ENCODE measurements around the gene CFAP46.
"Not testable (repeated sequence)": the region's sequence is repeated elsewhere in the genome, so short reads cannot be mapped to it uniquely, and the experiment has no call there.

The CFAP46 gene

GRCh38 chr10:132965411-132966057, 23.2 kb upstream of the CFAP46 start:
- TF ChIP-seq CTCF (IDR thresholded peaks at IDR 0.05; ENCODE audit: insufficient read depth, missing control alignments), result no peak
- no peak for FAIRE-seq
- no peak for DNase-seq (ENCODE audit: insufficient read length, low spot score)

GRCh38 chr10:132964707-132965410, 22.5 kb upstream of the CFAP46 start:
- FAIRE-seq; DNase-seq (ENCODE audit: insufficient read length, low spot score): not testable (repeated sequence)

- no peak for FAIRE-seq
Observed at GRCh38 chr10:132964231-132964630, 21.9 kb upstream of the CFAP46 start.

GRCh38 chr10:132963430-132963960, 21.1 kb upstream of the CFAP46 start:
- no peak for DNase-seq (ENCODE audit: insufficient read length, low spot score)
- TF ChIP-seq CTCF (IDR thresholded peaks at IDR 0.05; ENCODE audit: insufficient read depth, missing control alignments), result no peak
- no peak for FAIRE-seq

More at GRCh38 chr10:132964231-132964630, 21.9 kb upstream of the CFAP46 start:
- TF ChIP-seq CTCF (IDR thresholded peaks at IDR 0.05; ENCODE audit: insufficient read depth, missing control alignments), result no peak
- DNase-seq (ENCODE audit: insufficient read length, low spot score), result no peak

- TF ChIP-seq CTCF (IDR thresholded peaks at IDR 0.05; ENCODE audit: insufficient read depth, missing control alignments), result no peak
- DNase-seq (ENCODE audit: insufficient read length, low spot score) (no peak), FAIRE-seq (no peak)
Observed at GRCh38 chr10:132962623-132963429, 20.5 kb upstream of the CFAP46 start.

- no peak for FAIRE-seq
- TF ChIP-seq CTCF (IDR thresholded peaks at IDR 0.05; ENCODE audit: insufficient read depth, missing control alignments), result no peak
- no peak for DNase-seq (ENCODE audit: insufficient read length, low spot score)
Observed at GRCh38 chr10:132961787-132962622, 19.6 kb upstream of the CFAP46 start.

- no peak for TF ChIP-seq CTCF (IDR thresholded peaks at IDR 0.05; ENCODE audit: insufficient read depth, missing control alignments)
- FAIRE-seq (no peak), DNase-seq (ENCODE audit: insufficient read length, low spot score) (no peak)
Observed at GRCh38 chr10:132961420-132961786, 19.0 kb upstream of the CFAP46 start.

All from D721Med (cell line).